ENCODE results near the gene ACTR1A. TPM values are rescaled to one million over a fixed set of nuclear protein-coding genes. Genes with fewer than 3 reads are reported as not detected.
A peak's percentile ranks its signal among the peaks of the same experiment; 100 is the strongest.

ACTR1A gene
- total RNA-seq, 1 experiment from 2014 or later: 82.1 TPM

DNA sequence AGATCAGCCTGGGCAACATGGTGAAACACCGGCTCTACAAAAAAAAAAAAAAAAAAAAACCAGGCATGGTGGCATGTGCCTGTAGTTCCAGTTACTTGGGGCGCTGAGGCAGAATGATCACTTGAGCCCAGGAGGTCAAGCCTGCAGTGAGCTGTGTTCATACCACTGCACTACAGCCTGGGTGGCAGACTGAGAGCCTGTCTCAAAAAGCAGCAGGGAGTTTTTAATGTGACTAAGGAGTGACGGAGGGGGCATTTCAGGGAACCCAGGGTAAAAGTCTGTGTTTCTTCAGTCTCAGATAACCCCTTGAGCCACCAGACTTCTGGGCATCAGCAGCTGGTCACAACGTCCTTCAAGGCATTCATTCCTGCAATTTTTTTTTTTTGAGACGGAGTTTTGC lies 49.0 kb downstream of the ACTR1A start:
- no CpG with 5 or more reads among the region's 5 CpGs for WGBS (ENCODE audit: extremely low coverage, insufficient read length, low lambda C conversion rate)
- Histone ChIP-seq H3K9ac (ENCODE audit: extremely low read depth, insufficient read length, low read length) (no peak overlapping the region), H4K20me1 (ENCODE audit: control insufficient read depth, insufficient read depth, insufficient read length) (no peaks in the 10 kb centered on the region), H3K79me2 (ENCODE audit: insufficient read depth, low read length) (peaks cover 3% of the 10 kb centered on the region; the same call in 1 of the 2 replicates), H3K27me3 (ENCODE audit: insufficient read depth, low read length) (0 out of 2 replicates have a peak, but pooled peaks cover 2% of the 10 kb centered on the region), H3K56ac (ENCODE audit: insufficient read length, low read depth, low read length) (no peak overlapping the region), H2AK5ac (ENCODE audit: insufficient read length, low read length) (no peak overlapping the region), H3K18ac (ENCODE audit: insufficient read length, low read depth, low read length) (no peak overlapping the region), H3K4me2 (ENCODE audit: insufficient read depth, insufficient read length, low read length) (no peak overlapping the region), H2BK15ac (ENCODE audit: low read depth, low read length) (no peak overlapping the region), H2BK20ac (ENCODE audit: low read depth, low read length, poor library complexity, severe bottlenecking) (no peak overlapping the region), H3K23ac (ENCODE audit: insufficient read length, low read depth, low read length) (no peak overlapping the region), H4K91ac (ENCODE audit: insufficient read length, low read depth, low read length) (no peak overlapping the region), H3T11ph (ENCODE audit: low read length) (no peak overlapping the region), H2BK5ac (ENCODE audit: insufficient read length, low read length) (no peak overlapping the region), H4K5ac (ENCODE audit: insufficient read length, low read depth, low read length) (no peak overlapping the region), H4K8ac (replicated peaks; ENCODE audit: insufficient read length, low read depth, low read length) (no peak overlapping the region), H3K79me1 (ENCODE audit: insufficient read depth, low read depth, low read length, poor library complexity, severe bottlenecking) (peaks cover 3% of the 10 kb centered on the region), H2AFZ (ENCODE audit: low read length) (no peak overlapping the region), H3K4me1 (ENCODE audit: insufficient read depth, low read length) (peaks cover 7% of the 10 kb centered on the region; the same call in 1 of the 2 replicates), H3K4ac (ENCODE audit: low read depth, low read length) (no peak overlapping the region), H3K9me3 (ENCODE audit: control insufficient read depth, low read depth, low read length) (no peaks in the 10 kb centered on the region), H3K27ac (ENCODE audit: insufficient read length, low read depth, low read length) (no peak overlapping the region), H3K14ac (ENCODE audit: insufficient read depth, low read length) (no peak overlapping the region), H2BK12ac (ENCODE audit: insufficient read length, low read depth, low read length) (no peak overlapping the region), H3K23me2 (ENCODE audit: insufficient read length, low read depth, low read length, poor library complexity, severe bottlenecking) (peaks cover 11% of the 10 kb centered on the region), H2BK120ac (ENCODE audit: low read depth, low read length, poor library complexity, severe bottlenecking) (no peak overlapping the region)
- H3K27me3 Mint-ChIP-seq (ENCODE audit: low read depth): no peaks in the 10 kb centered on the region; the same call in 1 of the 2 replicates
- H3K36me3 Mint-ChIP-seq (ENCODE audit: insufficient read depth in 1 of 3, low read depth in 3 of 3): peaks cover 6 to 22% (median 7%) of the 10 kb centered on the region in 3 experiments
- peaks cover 47 to 60% of the 10 kb centered on the region in 2 experiments for H3K4me1 Mint-ChIP-seq
- H3K4me3 Mint-ChIP-seq: no peak overlapping the region
- peak overlapping the region; percentile 83 to 98 (median 95); a peak in 2 of 7 replicates for H3K27ac Mint-ChIP-seq
- TF ChIP-seq, protein P1, sequence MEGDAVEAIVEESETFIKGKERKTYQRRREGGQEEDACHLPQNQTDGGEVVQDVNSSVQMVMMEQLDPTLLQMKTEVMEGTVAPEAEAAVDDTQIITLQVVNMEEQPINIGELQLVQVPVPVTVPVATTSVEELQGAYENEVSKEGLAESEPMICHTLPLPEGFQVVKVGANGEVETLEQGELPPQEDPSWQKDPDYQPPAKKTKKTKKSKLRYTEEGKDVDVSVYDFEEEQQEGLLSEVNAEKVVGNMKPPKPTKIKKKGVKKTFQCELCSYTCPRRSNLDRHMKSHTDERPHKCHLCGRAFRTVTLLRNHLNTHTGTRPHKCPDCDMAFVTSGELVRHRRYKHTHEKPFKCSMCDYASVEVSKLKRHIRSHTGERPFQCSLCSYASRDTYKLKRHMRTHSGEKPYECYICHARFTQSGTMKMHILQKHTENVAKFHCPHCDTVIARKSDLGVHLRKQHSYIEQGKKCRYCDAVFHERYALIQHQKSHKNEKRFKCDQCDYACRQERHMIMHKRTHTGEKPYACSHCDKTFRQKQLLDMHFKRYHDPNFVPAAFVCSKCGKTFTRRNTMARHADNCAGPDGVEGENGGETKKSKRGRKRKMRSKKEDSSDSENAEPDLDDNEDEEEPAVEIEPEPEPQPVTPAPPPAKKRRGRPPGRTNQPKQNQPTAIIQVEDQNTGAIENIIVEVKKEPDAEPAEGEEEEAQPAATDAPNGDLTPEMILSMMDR (conservative IDR thresholded peaks at IDR 0.05): no peak
- DNase-seq: no peak
- no peaks in the 10 kb centered on the region; a peak in 2 of 5 replicates for H3K9me3 Mint-ChIP-seq

All from H9 (cell line).